OCI-LY1 (cell line): ENCODE results near the gene RNF157.
A peak's percentile ranks its signal among the peaks of the same experiment; 100 is the strongest.

ENCODE experiments used
- H2AFZ ChIP-seq: fragments of 200-600 bp; sonication (generic), shearing (Covaris generic); 2 replicates; pipeline ENCODE4 v1.6.0; 2014; ENCODE audit warnings: antibody characterized with exemption, mild to moderate bottlenecking, low read length
- H3F3A ChIP-seq: fragments of 200-600 bp; sonication (generic), shearing (Covaris generic); 2 replicates; pipeline ENCODE4 v1.6.0; 2014; ENCODE audit warnings: mild to moderate bottlenecking, antibody characterized with exemption, low read length, moderate library complexity; ENCODE audit not compliant: insufficient read depth
- H3K27ac ChIP-seq: fragments of 200-600 bp; sonication (generic); 2 replicates; pipeline ENCODE4 v1.5.1; 2014; ENCODE audit warnings: low read length, mixed run types, mild to moderate bottlenecking, low read depth; ENCODE audit not compliant: poor library complexity, severe bottlenecking
- H3K27me3 ChIP-seq: fragments of 200-600 bp; sonication (generic); 2 replicates; pipeline ENCODE4 v1.6.0; 2014; ENCODE audit warnings: antibody characterized with exemption, mild to moderate bottlenecking, low read length, moderate library complexity; ENCODE audit not compliant: insufficient read depth
- H3K36me3 ChIP-seq: fragments of 200-600 bp; sonication (generic); 2 replicates; pipeline ENCODE4 v1.6.1; 2014; ENCODE audit warnings: mild to moderate bottlenecking, antibody characterized with exemption, low read length, moderate library complexity, mixed read lengths; ENCODE audit not compliant: insufficient read depth
- H3K4me1 ChIP-seq: fragments of 200-600 bp; sonication (generic); 2 replicates; pipeline ENCODE4 v1.5.1; 2014; ENCODE audit warnings: mild to moderate bottlenecking, low read length, moderate library complexity; ENCODE audit not compliant: insufficient read depth, severe bottlenecking
- H3K4me2 ChIP-seq: fragments of 200-600 bp; sonication (generic), shearing (Covaris generic); 2 replicates; pipeline ENCODE4 v1.6.1; 2014; ENCODE audit warnings: low read length
- H3K4me3 ChIP-seq: fragments of 200-600 bp; sonication (generic); 2 replicates; pipeline ENCODE4 v1.5.1; 2014; ENCODE audit warnings: low read length, low read depth, mild to moderate bottlenecking, mixed read lengths; ENCODE audit not compliant: poor library complexity, severe bottlenecking
- H3K79me2 ChIP-seq: fragments of 200-600 bp; shearing (Covaris generic); 2 replicates; pipeline ENCODE4 v1.6.1; 2016; ENCODE audit warnings: mixed run types, low read length, mixed read lengths; ENCODE audit not compliant: insufficient read depth
- H3K9ac ChIP-seq: fragments of 200-600 bp; sonication (generic), shearing (Covaris generic); 2 replicates; pipeline ENCODE4 v1.6.1; 2014; ENCODE audit warnings: mild to moderate bottlenecking, low read length, mixed read lengths
- H3K9me2 ChIP-seq: fragments of 200-600 bp; sonication (generic), shearing (Covaris generic); 2 replicates; pipeline ENCODE4 v1.6.1; 2014; ENCODE audit warnings: low read depth, mild to moderate bottlenecking, low read length, mixed read lengths
- H3K9me3 ChIP-seq: fragments of 200-600 bp; shearing (Covaris generic); 2 replicates; pipeline ENCODE4 v1.6.1; 2014; ENCODE audit warnings: low read length, mixed read lengths
- H4K20me1 ChIP-seq: fragments of 200-600 bp; sonication (generic), shearing (Covaris generic); 2 replicates; pipeline ENCODE4 v1.6.0; 2016; ENCODE audit warnings: mild to moderate bottlenecking, low read length; ENCODE audit not compliant: insufficient read depth
- CTCF ChIP-seq: fragments of 200-600 bp; sonication (generic), shearing (Covaris generic); IDR thresholded peaks from 2 replicates; pipeline ENCODE4 v1.5.1; 2017; ENCODE audit warnings: mild to moderate bottlenecking, antibody characterized with exemption, low read length, moderate library complexity, mixed read lengths
- EZH2 ChIP-seq: fragments of 200-600 bp; sonication (generic), shearing (Covaris generic); IDR thresholded peaks from 2 replicates; pipeline ENCODE4 v1.8.0; 2017; ENCODE audit warnings: borderline replicate concordance, mixed run types, mild to moderate bottlenecking, antibody characterized with exemption, low read length, moderate library complexity, mixed read lengths

RNF157 gene

GRCh38 chr17:76184290-76184689 lies 56.0 kb downstream of the RNF157 start:
- Histone ChIP-seq H3K27me3 (no peaks in the 10 kb centered on the region), H3K9me2 (no peaks in the 10 kb centered on the region), H3K27ac (no peak overlapping the region), H3K4me2 (no peak overlapping the region), H3K79me2 (no peaks in the 10 kb centered on the region), H3K4me1 (peaks cover 21% of the 10 kb centered on the region), H3K9me3 (no peaks in the 10 kb centered on the region), H3K4me3 (no peak overlapping the region), H4K20me1 (no peaks in the 10 kb centered on the region), H2AFZ (no peak overlapping the region), H3K9ac (no peak overlapping the region), H3F3A (no peaks in the 10 kb centered on the region), H3K36me3 (no peaks in the 10 kb centered on the region)
- TF ChIP-seq EZH2: no peak
- no peak for TF ChIP-seq CTCF

GRCh38 chr17:76182016-76182764 lies 58.1 kb downstream of the RNF157 start:
- TF ChIP-seq EZH2 (no peak), CTCF (peak; percentile 87)
- Histone ChIP-seq H3K4me2 (no peak overlapping the region), H3F3A (no peaks in the 10 kb centered on the region), H2AFZ (no peak overlapping the region), H3K4me3 (no peak overlapping the region), H4K20me1 (no peaks in the 10 kb centered on the region), H3K27me3 (peaks cover 4% of the 10 kb centered on the region; the same call in 1 of the 2 replicates), H3K9me2 (no peaks in the 10 kb centered on the region), H3K4me1 (peaks cover 21% of the 10 kb centered on the region), H3K9me3 (no peaks in the 10 kb centered on the region), H3K36me3 (no peaks in the 10 kb centered on the region; the same call in 1 of the 2 replicates), H3K79me2 (no peaks in the 10 kb centered on the region), H3K9ac (no peak overlapping the region), H3K27ac (no peak overlapping the region)

- TF ChIP-seq CTCF (no peak), EZH2 (no peak)
- Histone ChIP-seq H3K9ac (no peak overlapping the region), H4K20me1 (no peaks in the 10 kb centered on the region), H3K9me3 (no peaks in the 10 kb centered on the region), H3K9me2 (no peaks in the 10 kb centered on the region), H3F3A (no peaks in the 10 kb centered on the region), H3K4me1 (peaks cover 15% of the 10 kb centered on the region), H3K27ac (no peak overlapping the region), H3K4me3 (no peak overlapping the region), H3K4me2 (no peak overlapping the region), H3K36me3 (no peaks in the 10 kb centered on the region; the same call in 1 of the 2 replicates), H3K79me2 (no peaks in the 10 kb centered on the region), H3K27me3 (peaks cover 4% of the 10 kb centered on the region; the same call in 1 of the 2 replicates), H2AFZ (no peak overlapping the region)
These were observed 60.5 kb downstream of the RNF157 start for GRCh38 chr17:76179496-76180467.
